Rectal smooth muscle tissue (tissue), 1 donor: ENCODE results near the gene SIPA1.
"Not testable (repeated sequence)": the region's sequence is repeated elsewhere in the genome, so short reads cannot be mapped to it uniquely, and the experiment has no call there.

Source experiments
- H3K27ac ChIP-seq: one replicate; pipeline ENCODE4 v1.7.0; 2013; ENCODE audit warnings: low read depth, low read length, inconsistent platforms
- H3K27me3 ChIP-seq: one replicate; pipeline ENCODE4 v1.7.0; 2013; ENCODE audit warnings: low read length; ENCODE audit not compliant: control insufficient read depth, insufficient read depth
- H3K36me3 ChIP-seq: one replicate; pipeline ENCODE4 v1.7.0; 2013; ENCODE audit warnings: low read length; ENCODE audit not compliant: control insufficient read depth, insufficient read depth
- H3K4me1 ChIP-seq: one replicate; pipeline ENCODE4 v1.7.0; 2013; ENCODE audit warnings: low read length; ENCODE audit not compliant: control insufficient read depth, insufficient read depth
- H3K4me3 ChIP-seq: one replicate; pipeline ENCODE4 v1.7.0; 2013; ENCODE audit warnings: low read length
- H3K9ac ChIP-seq: one replicate; pipeline ENCODE4 v1.7.0; 2013; ENCODE audit warnings: low read length

Gene SIPA1

DNA sequence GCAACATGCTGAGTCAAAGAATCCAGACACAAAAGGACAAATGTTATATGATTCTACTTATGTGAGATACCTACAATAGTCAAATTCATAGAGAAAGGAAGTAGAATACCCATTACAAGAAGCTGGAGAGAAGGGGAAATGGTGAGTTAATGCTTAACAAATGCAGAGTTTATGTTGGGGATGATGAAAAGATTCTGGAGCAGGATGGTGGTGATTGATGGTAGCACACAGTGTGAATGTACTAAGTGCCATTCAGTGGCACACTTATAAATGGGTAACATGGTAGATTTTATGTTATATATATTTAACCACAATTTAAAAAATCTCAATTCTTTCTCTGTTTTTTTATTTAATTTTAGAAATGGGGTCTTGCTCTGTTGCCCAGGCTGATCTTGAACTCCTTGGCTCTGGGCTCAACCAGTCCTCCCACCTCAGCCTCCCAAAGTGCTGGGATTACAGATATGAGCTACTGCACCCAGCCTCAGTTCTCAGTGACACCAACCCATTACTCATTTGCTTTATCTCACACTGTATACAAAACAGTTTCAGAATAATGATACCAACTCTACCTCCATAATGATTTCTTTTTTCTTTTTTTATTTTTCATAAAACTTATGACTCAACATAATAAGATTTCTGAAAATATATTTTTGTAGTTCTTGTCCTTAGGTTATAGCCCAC is 34.4 kb downstream of the SIPA1 start:
- Histone ChIP-seq H3K9ac (no peak overlapping the region), H3K27me3 (no peaks in the 10 kb centered on the region), H3K4me3 (no peak overlapping the region), H3K4me1 (no peaks in the 10 kb centered on the region), H3K27ac (no peak overlapping the region), H3K36me3 (no peaks in the 10 kb centered on the region)

- Histone ChIP-seq H3K9ac (no peak overlapping the region), H3K4me3 (no peak overlapping the region), H3K36me3 (no peaks in the 10 kb centered on the region), H3K27ac (no peak overlapping the region), H3K4me1 (no peaks in the 10 kb centered on the region), H3K27me3 (no peaks in the 10 kb centered on the region)
Observed at GRCh38 chr11:65672982-65673381, 35.1 kb downstream of the SIPA1 start.

- no peaks in the 10 kb centered on the region for H3K4me1 ChIP-seq
- no peak overlapping the region for H3K27ac ChIP-seq
- H3K27me3 ChIP-seq: no peaks in the 10 kb centered on the region
- no peaks in the 10 kb centered on the region for H3K36me3 ChIP-seq
- H3K9ac ChIP-seq: no peak overlapping the region
- H3K4me3 ChIP-seq: no peak overlapping the region
Observed at GRCh38 chr11:65680192-65680743, 42.4 kb downstream of the SIPA1 start.

DNA sequence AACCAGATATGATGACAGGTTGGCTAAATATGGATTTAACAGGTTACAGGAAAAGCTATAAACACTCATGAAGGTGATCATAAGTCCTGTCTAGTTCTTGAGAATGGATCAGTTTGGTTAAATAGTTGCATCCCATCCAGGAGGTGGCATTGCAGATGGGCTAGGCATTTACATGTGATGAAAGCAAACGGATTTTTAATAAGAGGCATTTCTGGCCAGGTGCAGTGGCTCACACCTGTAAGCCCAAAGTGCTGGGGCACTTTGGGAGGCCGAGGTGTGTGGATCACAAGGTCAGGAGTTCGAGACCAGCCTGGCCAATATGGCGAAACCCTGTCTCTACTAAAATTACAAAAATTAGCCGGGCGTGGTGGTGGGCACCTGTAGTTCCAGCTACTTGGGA is 45.6 kb downstream of the SIPA1 start:
- H3K36me3 ChIP-seq, H3K9ac ChIP-seq, H3K27me3 ChIP-seq, H3K4me1 ChIP-seq, H3K27ac ChIP-seq, H3K4me3 ChIP-seq: not testable (repeated sequence)

GRCh38 chr11:65685981-65686380 is 48.1 kb downstream of the SIPA1 start:
- H3K4me3 ChIP-seq: no peak overlapping the region

DNA sequence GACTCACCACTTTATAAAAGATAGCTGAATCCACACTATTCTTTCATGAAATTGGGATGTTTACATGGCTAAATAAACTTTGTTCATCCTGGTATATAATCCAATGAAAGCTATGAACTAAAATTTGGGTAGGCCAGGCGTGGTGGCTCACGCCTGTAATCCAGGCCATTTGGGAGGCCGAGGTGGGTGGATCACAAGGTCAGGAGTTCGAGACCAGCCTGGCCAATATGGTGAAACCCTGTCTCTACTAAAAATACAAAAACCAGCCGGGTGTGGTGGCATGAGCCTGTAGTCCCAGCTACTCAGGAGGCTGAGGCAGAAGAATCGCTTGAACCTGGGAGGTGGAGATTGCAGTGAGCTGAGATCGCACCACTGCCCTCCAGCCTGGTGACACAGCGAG is 53.9 kb downstream of the SIPA1 start:
- H3K27ac ChIP-seq, H3K27me3 ChIP-seq, H3K36me3 ChIP-seq, H3K4me1 ChIP-seq, H3K9ac ChIP-seq, H3K4me3 ChIP-seq: not testable (repeated sequence)

More at GRCh38 chr11:65685981-65686380, 48.1 kb downstream of the SIPA1 start:
- Histone ChIP-seq H3K36me3 (no peaks in the 10 kb centered on the region), H3K9ac (no peak overlapping the region), H3K4me1 (peaks cover 2% of the 10 kb centered on the region), H3K27me3 (no peaks in the 10 kb centered on the region), H3K27ac (peak overlapping the region; percentile 71)

DNA sequence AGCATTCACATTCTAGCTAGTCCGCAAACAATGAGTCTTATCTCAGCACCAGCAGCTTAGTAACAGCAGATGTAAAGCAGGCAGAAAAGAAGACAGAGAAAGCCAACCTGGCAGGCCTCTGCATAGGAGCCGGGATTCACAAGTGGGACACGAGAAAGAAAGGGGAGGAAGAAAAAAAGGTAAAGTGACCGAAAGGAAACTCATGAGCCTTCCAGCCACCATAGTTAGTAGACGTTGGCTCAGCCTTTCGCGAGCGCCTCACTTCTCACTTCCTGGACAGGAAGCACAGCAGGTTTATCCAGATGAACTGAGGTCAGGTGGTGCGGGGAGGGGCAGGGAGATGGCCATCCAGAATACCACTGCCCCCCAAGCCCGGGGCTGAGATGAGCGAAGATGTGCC is 54.5 kb downstream of the SIPA1 start:
- H3K9ac ChIP-seq: no peak overlapping the region
- no peak overlapping the region for H3K4me3 ChIP-seq
- no peaks in the 10 kb centered on the region for H3K36me3 ChIP-seq
- no peaks in the 10 kb centered on the region for H3K4me1 ChIP-seq
- H3K27ac ChIP-seq: no peak overlapping the region
- no peaks in the 10 kb centered on the region for H3K27me3 ChIP-seq

- Histone ChIP-seq H3K4me1 (no peaks in the 10 kb centered on the region), H3K27ac (no peak overlapping the region), H3K36me3 (no peaks in the 10 kb centered on the region), H3K9ac (no peak overlapping the region), H3K27me3 (no peaks in the 10 kb centered on the region), H3K4me3 (no peak overlapping the region)
Observed at GRCh38 chr11:65695459-65696241, 57.7 kb downstream of the SIPA1 start.

DNA sequence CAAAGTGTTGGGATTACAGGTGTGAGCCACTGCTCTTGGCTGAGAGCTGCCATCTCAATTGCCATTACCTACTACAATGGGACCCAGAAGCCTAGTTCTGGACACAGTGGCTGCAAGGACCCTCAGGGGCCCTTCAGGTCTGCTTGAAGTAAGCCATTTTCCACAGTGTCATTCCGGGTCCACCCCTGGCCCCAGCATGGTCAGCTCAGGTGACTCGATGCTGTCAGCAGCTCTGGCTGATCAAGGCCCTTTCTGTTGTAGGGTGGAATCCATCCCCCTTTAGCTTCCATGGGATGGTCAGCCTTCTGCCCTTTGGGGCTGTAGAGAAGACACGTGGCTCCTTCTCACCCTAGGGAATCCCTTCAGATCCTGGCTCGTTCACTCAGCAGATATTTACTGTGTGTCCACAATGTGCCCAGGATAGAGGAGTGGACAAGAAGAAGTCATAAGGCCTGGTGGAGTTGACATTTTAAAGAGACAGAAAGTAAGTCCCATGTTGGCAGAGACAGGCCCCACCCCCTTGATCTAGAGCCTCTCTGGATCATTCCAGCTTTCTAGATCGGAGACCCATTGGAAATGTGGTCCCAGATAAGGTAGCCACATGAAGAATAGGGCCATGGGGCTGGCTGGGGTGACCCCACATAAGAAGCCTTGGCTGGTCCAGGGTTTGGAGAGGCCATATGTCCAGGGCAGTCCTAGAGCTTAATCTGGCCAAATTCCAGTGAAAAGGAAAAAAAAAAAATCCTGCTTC is 59.1 kb downstream of the SIPA1 start:
- no peak overlapping the region for H3K27ac ChIP-seq
- no peak overlapping the region for H3K9ac ChIP-seq
- H3K4me3 ChIP-seq: no peak overlapping the region
- H3K27me3 ChIP-seq: no peaks in the 10 kb centered on the region
- no peaks in the 10 kb centered on the region for H3K4me1 ChIP-seq
- no peaks in the 10 kb centered on the region for H3K36me3 ChIP-seq

DNA sequence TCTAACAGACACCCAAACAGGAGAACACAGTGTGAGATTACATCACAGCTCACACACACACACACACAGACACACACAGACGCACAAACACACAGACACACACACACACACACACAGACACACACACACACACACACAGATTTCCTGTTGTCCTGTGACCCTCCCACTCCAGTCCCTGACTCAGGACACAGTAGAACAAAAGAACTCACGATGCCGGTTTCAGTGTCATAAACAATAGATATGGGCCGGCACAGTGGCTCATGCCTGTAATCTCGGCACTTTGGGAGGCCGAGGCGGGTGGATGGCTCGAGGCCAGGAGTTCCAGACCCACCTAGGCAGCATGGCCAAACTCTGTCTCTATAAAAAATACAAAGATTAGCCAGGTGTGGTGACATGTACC is 60.3 kb downstream of the SIPA1 start:
- no peak overlapping the region for H3K4me3 ChIP-seq
- no peak overlapping the region for H3K9ac ChIP-seq
- no peaks in the 10 kb centered on the region for H3K36me3 ChIP-seq
- no peaks in the 10 kb centered on the region for H3K4me1 ChIP-seq
- no peak overlapping the region for H3K27ac ChIP-seq
- H3K27me3 ChIP-seq: no peaks in the 10 kb centered on the region

GRCh38 chr11:65699306-65699705 is 61.4 kb downstream of the SIPA1 start:
- H3K9ac ChIP-seq: no peak overlapping the region
- H3K36me3 ChIP-seq: no peaks in the 10 kb centered on the region
- no peaks in the 10 kb centered on the region for H3K4me1 ChIP-seq
- no peak overlapping the region for H3K27ac ChIP-seq
- H3K4me3 ChIP-seq: no peak overlapping the region
- no peaks in the 10 kb centered on the region for H3K27me3 ChIP-seq

GRCh38 chr11:65700399-65700798 is 62.5 kb downstream of the SIPA1 start:
- Histone ChIP-seq H3K27ac (no peak overlapping the region), H3K4me3 (no peak overlapping the region), H3K27me3 (no peaks in the 10 kb centered on the region), H3K9ac (no peak overlapping the region), H3K4me1 (no peaks in the 10 kb centered on the region), H3K36me3 (no peaks in the 10 kb centered on the region)
